H1 (cell line): Measurements from ENCODE around the gene GPR18. TPM values are rescaled to one million over a fixed set of nuclear protein-coding genes. Genes with fewer than 3 reads are reported as not detected.

ENCODE experiments used
- CTCF ChIA-PET: fragments of 300-600 bp; sonication (Branson Sonifier 250); formaldehyde crosslinking; loops from one replicate; lab custom pipeline; 2021; ENCODE audit not compliant: partially characterized antibody; lab: Charles Lee
- POLR2A ChIA-PET: fragments of 300-600 bp; sonication (Branson Sonifier 250); formaldehyde crosslinking; loops from one replicate; lab custom pipeline; 2021; ENCODE audit warnings: inconsistent platforms; ENCODE audit not compliant: partially characterized antibody; lab: Charles Lee
- DNase-seq, 2 experiments: peaks; one replicate each; pipeline versions ENCODE4 v3.0.0 to v3.0.0-alpha.2; 2010 to 2022; ENCODE audit warnings: low spot score in 2 of 2, low read depth in 1 of 2, mixed read lengths in 1 of 2
- FAIRE-seq: peaks from 2 replicates; lab custom pipeline; 2011; peaks lifted over from hg19 to GRCh38; lab: Jason Lieb, UNC
- H2AFZ ChIP-seq: 2 replicates; pipeline ENCODE4 v1.8.1; 2012; ENCODE audit warnings: low read length, inconsistent platforms
- H2AK5ac ChIP-seq: 2 replicates; pipeline ENCODE4 v1.6.1; 2013; ENCODE audit warnings: low read depth, low read length
- H2BK120ac ChIP-seq: replicated peaks from 2 replicates; pipeline ENCODE3; 2013; ENCODE audit warnings: low read depth, low read length, inconsistent platforms
- H2BK12ac ChIP-seq: 2 replicates; pipeline ENCODE4 v1.6.1; 2013; ENCODE audit warnings: low read depth, low read length
- H2BK15ac ChIP-seq: 2 replicates; pipeline ENCODE4 v1.6.1; 2013; ENCODE audit warnings: low read length
- H2BK20ac ChIP-seq: 2 replicates; pipeline ENCODE4 v1.6.1; 2013; ENCODE audit warnings: low read length
- H2BK5ac ChIP-seq: 2 replicates; pipeline ENCODE4 v1.6.1; 2013; ENCODE audit warnings: low read depth, low read length
- H3K14ac ChIP-seq: 2 replicates; pipeline ENCODE4 v1.6.1; 2013; ENCODE audit warnings: inconsistent platforms; ENCODE audit not compliant: insufficient read length
- H3K18ac ChIP-seq: 2 replicates; pipeline ENCODE4 v1.6.1; 2013; ENCODE audit warnings: low read length; ENCODE audit errors: extremely low read depth
- H3K23ac ChIP-seq: 2 replicates; pipeline ENCODE4 v1.6.1; 2013; ENCODE audit warnings: inconsistent platforms; ENCODE audit not compliant: insufficient read length
- H3K23me2 ChIP-seq: 2 replicates; pipeline ENCODE4 v1.6.1; 2013; ENCODE audit warnings: low read depth, low read length
- H3K27ac ChIP-seq: 2 replicates; pipeline ENCODE4 v1.6.1; 2011; ENCODE audit warnings: low read depth, low read length, inconsistent platforms
- H3K27me3 ChIP-seq, 4 experiments: replicated peaks in 1 of 4; 1 replicate in 1 of 4; 2 replicates in 3 of 4; pipeline versions ENCODE4 v1.6.1 to v1.8.1; 2011 to 2013; ENCODE audit warnings: low read length in 3 of 4, mild to moderate bottlenecking in 3 of 4, inconsistent platforms in 2 of 4, mixed read lengths in 2 of 4, moderate library complexity in 1 of 4; ENCODE audit not compliant: control insufficient read depth in 3 of 4, insufficient read depth in 3 of 4; ENCODE audit errors: extremely low read depth in 1 of 4
- H3K36me3 ChIP-seq, 4 experiments: 2 replicates each; pipeline versions ENCODE4 v1.6.1 to v1.8.1; 2011 to 2013; ENCODE audit warnings: mild to moderate bottlenecking in 4 of 4, low read length in 3 of 4, moderate library complexity in 2 of 4, control low read depth in 1 of 4, inconsistent platforms in 1 of 4; ENCODE audit not compliant: insufficient read depth in 4 of 4, control insufficient read depth in 2 of 4
- H3K4ac ChIP-seq: replicated peaks from 2 replicates; pipeline ENCODE3; 2013; ENCODE audit warnings: low read length, low read depth, mixed read lengths, inconsistent platforms; ENCODE audit not compliant: insufficient read length
- H3K4me1 ChIP-seq, 4 experiments: replicated peaks in 1 of 4; 1 replicate in 1 of 4; 2 replicates in 3 of 4; pipeline versions ENCODE4 v1.6.1 to v1.8.1; 2011 to 2013; ENCODE audit warnings: low read length in 3 of 4, inconsistent platforms in 2 of 4, mixed read lengths in 1 of 4; ENCODE audit not compliant: insufficient read depth in 4 of 4, control insufficient read depth in 3 of 4
- H3K4me2 ChIP-seq, 2 experiments: 2 replicates each; pipeline versions ENCODE4 v1.6.1 to v1.8.1; 2011 to 2013; ENCODE audit warnings: low read depth in 2 of 2, low read length in 2 of 2, control low read depth in 1 of 2, inconsistent platforms in 1 of 2, mild to moderate bottlenecking in 1 of 2; ENCODE audit not compliant: insufficient read depth in 1 of 2
- H3K4me3 ChIP-seq, 4 experiments: fragments of 200-600, 300-600 bp in 1 of 4; sonication (generic), shearing (Covaris generic), sonication (Bioruptor Twin) in 1 of 4; 2 replicates each; pipeline versions ENCODE4 v1.5.1 to v1.8.1; 2011 to 2016; ENCODE audit warnings: low read length in 4 of 4, low read depth in 3 of 4, control low read depth in 2 of 4, inconsistent platforms in 2 of 4, mild to moderate bottlenecking in 2 of 4, mixed read lengths in 1 of 4, moderate library complexity in 1 of 4; ENCODE audit not compliant: insufficient read depth in 2 of 4; ENCODE audit errors: extremely low read depth in 1 of 4
- H3K56ac ChIP-seq: replicated peaks from 2 replicates; pipeline ENCODE3; 2013; ENCODE audit warnings: low read depth, mild to moderate bottlenecking, mixed read lengths, low read length, inconsistent platforms; ENCODE audit not compliant: insufficient read length
- H3K79me1 ChIP-seq: 2 replicates; pipeline ENCODE4 v1.6.1; 2013; ENCODE audit warnings: low read depth, low read length, control low read depth
- H3K79me2 ChIP-seq, 2 experiments: 2 replicates each; pipeline versions ENCODE4 v1.6.1 to v1.8.1; 2012 to 2013; ENCODE audit warnings: low read length in 2 of 2, mild to moderate bottlenecking in 2 of 2, inconsistent platforms in 1 of 2; ENCODE audit not compliant: insufficient read depth in 2 of 2, control insufficient read depth in 1 of 2
- H3K9ac ChIP-seq, 4 experiments: replicated peaks in 1 of 4; 1 replicate in 1 of 4; 2 replicates in 3 of 4; pipeline versions ENCODE4 v1.6.1 to v1.8.1; 2011 to 2013; ENCODE audit warnings: low read depth in 3 of 4, low read length in 3 of 4, control low read depth in 2 of 4, mild to moderate bottlenecking in 2 of 4, moderate library complexity in 2 of 4, inconsistent platforms in 1 of 4; ENCODE audit errors: extremely low read depth in 1 of 4
- H3K9me3 ChIP-seq, 2 experiments: 2 replicates each; pipeline versions ENCODE4 v1.6.1 to v1.8.1; 2012 to 2013; ENCODE audit warnings: mild to moderate bottlenecking in 2 of 2, moderate library complexity in 2 of 2, control low read depth in 1 of 2, inconsistent platforms in 1 of 2, low read depth in 1 of 2, low read length in 1 of 2, mixed read lengths in 1 of 2; ENCODE audit not compliant: insufficient read depth in 2 of 2
- H4K20me1 ChIP-seq, 2 experiments: replicated peaks in 1 of 2; 2 replicates each; pipeline versions ENCODE3 to v1.8.1; 2011 to 2013; ENCODE audit warnings: inconsistent platforms in 2 of 2, low read length in 2 of 2, mild to moderate bottlenecking in 1 of 2; ENCODE audit not compliant: insufficient read depth in 2 of 2, control insufficient read depth in 1 of 2
- H4K5ac ChIP-seq: 2 replicates; pipeline ENCODE4 v1.6.1; 2013; ENCODE audit warnings: low read length, low read depth, mixed read lengths, inconsistent platforms; ENCODE audit not compliant: insufficient read length
- H4K8ac ChIP-seq: 2 replicates; pipeline ENCODE4 v1.8.0; 2013; ENCODE audit warnings: mild to moderate bottlenecking, moderate library complexity, low read length, inconsistent platforms; ENCODE audit not compliant: insufficient read depth; ENCODE audit errors: extremely low read depth
- H4K91ac ChIP-seq: replicated peaks from 2 replicates; pipeline ENCODE3; 2013; ENCODE audit warnings: low read length, mixed read lengths, inconsistent platforms; ENCODE audit not compliant: insufficient read length
- CBX8 ChIP-seq: fragments of 300-800, 300-1000 bp; sonication (generic); IDR thresholded peaks from 2 replicates; pipeline ENCODE4 v1.7.1; 2016; ENCODE audit warnings: low read depth, low read length, borderline replicate concordance
- CTCF ChIP-seq, 3 experiments: IDR thresholded peaks; 1 replicate in 2 of 3; 2 replicates in 1 of 3; pipeline versions ENCODE4 v1.5.1 to v1.6.1; 2011; ENCODE audit warnings: low read length in 3 of 3, mild to moderate bottlenecking in 3 of 3, inconsistent platforms in 2 of 3, low read depth in 1 of 3, moderate library complexity in 1 of 3; ENCODE audit not compliant: insufficient read depth in 1 of 3; ENCODE audit errors: control extremely low read depth in 1 of 3
- NANOG ChIP-seq: IDR thresholded peaks from 2 replicates; pipeline ENCODE4 v1.6.1; 2011; ENCODE audit warnings: low read length, low read depth, mild to moderate bottlenecking, inconsistent platforms; ENCODE audit not compliant: insufficient read depth, poor library complexity, severe bottlenecking
- PHF8 ChIP-seq: fragments of 200-600 bp; sonication (generic); conservative IDR thresholded peaks from 2 replicates; pipeline ENCODE4 v1.7.1; 2012; ENCODE audit warnings: low read depth, mild to moderate bottlenecking, inconsistent platforms, low read length, moderate library complexity
- POU5F1 ChIP-seq: IDR thresholded peaks from 2 replicates; pipeline ENCODE4 v1.6.1; 2011; ENCODE audit warnings: low read depth, mild to moderate bottlenecking, low read length, moderate library complexity
- RAD21 ChIP-seq, 2 experiments: IDR thresholded peaks in 1 of 2; conservative IDR thresholded peaks in 1 of 2; 2 replicates each; pipeline ENCODE4 v1.6.1; 2011; ENCODE audit warnings: low read depth in 2 of 2, low read length in 2 of 2, improper control_type of control experiment in 1 of 2, inconsistent platforms in 1 of 2, mild to moderate bottlenecking in 1 of 2, moderate library complexity in 1 of 2
- RFX5 ChIP-seq: IDR thresholded peaks from 2 replicates; pipeline ENCODE4 v1.6.1; 2011; ENCODE audit warnings: low read depth, low read length, improper control_type of control experiment, borderline replicate concordance
- SP1 ChIP-seq: IDR thresholded peaks from 2 replicates; pipeline ENCODE4 v1.6.1; 2011; ENCODE audit warnings: low read depth, low read length
- WGBS, 2 experiments: shearing (Covaris generic) in 1 of 2; methylation state at CpG; one replicate each; pipeline versions ENCODE4 v1.1.6 to v1.1.7; 2013 to 2015; ENCODE audit warnings: low lambda C conversion rate in 2 of 2, mixed read lengths in 2 of 2, inconsistent platforms in 1 of 2, low coverage in 1 of 2, missing lambda C conversion rate in 1 of 2; ENCODE audit not compliant: insufficient replicate concordance in 2 of 2, insufficient coverage in 1 of 2, insufficient read length in 1 of 2; ENCODE audit errors: extremely low coverage in 1 of 2, missing lambda C conversion rate in 1 of 2; 5-methylcytosine and 5-hydroxymethylcytosine counted together
- polyA plus RNA-seq, 7 experiments: library from polyadenylated mRNA; depleted of rRNA in 3 of 7; stranded (reverse) in 5 of 7; unstranded in 2 of 7; fragments of >200 nt in 5 of 7; fragments of 200-250 nt in 2 of 7; gene quantifications; 1 replicate in 5 of 7; 2 replicates in 1 of 7; 4 replicates in 1 of 7; pipeline versions ENCODE4 v1.2.1 to v1.2.3, GENCODE V29; 2011 to 2013; ENCODE audit warnings: missing spikeins in 2 of 7, mixed read lengths in 2 of 7
- total RNA-seq: library from RNA; stranded (reverse); fragmentation: NEBNext Ultra II Directional; extraction: Animal tissue kit (Norgen Biotek cat#: 25700); gene quantifications from 2 replicates; pipeline ENCODE4 v1.2.1, GENCODE V29; 2021

Gene GPR18
- total and polyA plus RNA-seq, 2 of the 8 experiments (the other 6 are each of a cell fraction or from before 2014, with no cell fraction given): not detected

- WGBS, 2 experiments: 86% methylated on average over 8 of the region's 8 CpGs; no CpG with 5 or more reads in 1 of the 2 experiments
- Histone ChIP-seq H3K14ac (no peak overlapping the region), H2AK5ac (no peak overlapping the region), H3K4me1 (no peaks in the 10 kb centered on the region; a peak in 1 of 7 replicates), H3K56ac (no peak overlapping the region), H2BK12ac (no peak overlapping the region), H3K23ac (no peak overlapping the region), H3K79me2 (no peaks in the 10 kb centered on the region; a peak in 1 of 4 replicates), H3K36me3 (peaks cover 0 to 3% (median 1%) of the 10 kb centered on the region in 4 experiments; a peak in 2 of 8 replicates), H2AFZ (no peak overlapping the region), H4K8ac (no peak overlapping the region), H2BK5ac (no peak overlapping the region), H3K9me3 (no peaks in the 10 kb centered on the region), H3K4ac (no peak overlapping the region), H3K9ac (no peak overlapping the region), H2BK120ac (no peak overlapping the region), H3K27ac (no peak overlapping the region), H3K4me3 (no peak overlapping the region), H3K18ac (no peak overlapping the region), H3K79me1 (peaks cover 2% of the 10 kb centered on the region; the same call in 1 of the 2 replicates), H4K20me1 (peaks cover 0 to 3% of the 10 kb centered on the region in 2 experiments), H3K27me3 (no peaks in the 10 kb centered on the region), H4K91ac (no peak overlapping the region), H2BK20ac (no peak overlapping the region), H2BK15ac (no peak overlapping the region), H3K4me2 (no peak overlapping the region), H4K5ac (no peak overlapping the region), H3K23me2 (peaks cover 2% of the 10 kb centered on the region; the same call in 1 of the 2 replicates)
- no peak for DNase-seq
- ChIA-PET POLR2A (interaction anchor here (0.6 to 1.8 kb wide), 6 partner anchors 10 to 181 kb away, joined by 3 to 10 read pairs (median 4); partner anchors contain the start of gene UBAC2), CTCF (interaction anchor here (0.6 to 10.8 kb wide), 36 partner anchors 9 to 412 kb away, joined by 3 to 242 read pairs (median 4); partner anchors contain the start of genes GPR18 and UBAC2)
- no peak for FAIRE-seq
- no peak for TF ChIP-seq POU5F1
- no peak for TF ChIP-seq RAD21 (IDR thresholded peaks at IDR 0.05 in 1 of 2, conservative IDR thresholded peaks at IDR 0.05 in 1 of 2; ENCODE audit: low read depth in 2 of 2, low read length in 2 of 2)
- no peak for TF ChIP-seq PHF8
- TF ChIP-seq RFX5: no peak
- no peak for TF ChIP-seq CTCF (IDR thresholded peaks at IDR 0.05; ENCODE audit: control extremely low read depth in 1 of 3, insufficient read depth in 1 of 3, low read depth in 1 of 3, low read length in 3 of 3)
- TF ChIP-seq SP1: no peak
- no peak for TF ChIP-seq NANOG
- no peak for TF ChIP-seq CBX8
Measured at GRCh38 chr13:99265162-99265800, 7.1 kb upstream of the GPR18 start.
